ENCODE measurements around the gene NUBP2.

NUBP2 gene

GRCh38 chr16:1772908-1773702, 9.7 kb upstream of the NUBP2 start, which contains the start of gene MRPS34:
TSS of gene MRPS34 (minus strand) at chr16:1773134. CDS start at chr16:1773119, 15 bp downstream.
- DNase-seq, result peak; percentile 60

GRCh38 chr16:1773703-1774447, 8.9 kb upstream of the NUBP2 start:
- no peak for DNase-seq

DNA sequence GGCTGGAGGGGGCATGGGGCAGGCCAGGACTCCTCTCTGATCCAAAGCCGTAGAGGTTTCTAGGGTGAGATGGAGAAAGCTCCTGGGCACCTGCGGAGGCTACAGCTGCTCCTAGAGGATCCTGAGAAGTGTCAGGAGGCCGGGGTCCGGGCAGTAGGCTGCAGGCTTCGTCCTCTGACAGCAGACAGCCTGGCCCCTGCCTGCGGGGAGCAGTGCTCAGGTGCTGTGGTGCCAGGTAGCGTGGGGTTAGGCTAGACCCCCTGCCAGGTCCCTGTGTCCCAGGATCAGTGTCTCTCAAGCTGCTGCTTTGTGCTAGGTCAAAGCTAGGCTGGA, 8.3 kb upstream of the NUBP2 start:
- DNase-seq, result no peak

GRCh38 chr16:1775006-1775845, 7.5 kb upstream of the NUBP2 start:
- DNase-seq, result no peak

GRCh38 chr16:1775846-1776671, 6.7 kb upstream of the NUBP2 start:
- no peak for DNase-seq

- no peak for DNase-seq
Measured at GRCh38 chr16:1776672-1776955, 6.1 kb upstream of the NUBP2 start.

DNA sequence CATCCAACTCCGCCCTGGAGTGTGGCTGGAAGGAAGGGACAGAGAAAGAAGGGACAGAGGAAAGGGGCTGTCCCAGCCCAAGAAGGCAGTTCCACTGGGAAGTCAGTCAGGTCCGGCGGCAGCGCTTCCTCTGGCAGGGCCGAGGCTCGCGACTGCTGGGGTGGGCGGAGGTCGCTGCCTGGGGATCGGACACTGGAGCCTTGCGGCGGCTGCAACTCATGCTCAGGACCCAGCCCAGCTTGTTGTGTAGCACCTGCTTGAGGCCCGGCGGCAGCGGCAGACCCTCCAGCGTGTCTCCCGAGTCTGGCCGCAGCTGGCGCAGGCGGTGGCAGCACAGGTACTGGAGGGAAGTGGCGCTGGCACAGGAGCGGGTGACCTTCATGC, 5.8 kb upstream of the NUBP2 start:
- no peak for DNase-seq

DNA sequence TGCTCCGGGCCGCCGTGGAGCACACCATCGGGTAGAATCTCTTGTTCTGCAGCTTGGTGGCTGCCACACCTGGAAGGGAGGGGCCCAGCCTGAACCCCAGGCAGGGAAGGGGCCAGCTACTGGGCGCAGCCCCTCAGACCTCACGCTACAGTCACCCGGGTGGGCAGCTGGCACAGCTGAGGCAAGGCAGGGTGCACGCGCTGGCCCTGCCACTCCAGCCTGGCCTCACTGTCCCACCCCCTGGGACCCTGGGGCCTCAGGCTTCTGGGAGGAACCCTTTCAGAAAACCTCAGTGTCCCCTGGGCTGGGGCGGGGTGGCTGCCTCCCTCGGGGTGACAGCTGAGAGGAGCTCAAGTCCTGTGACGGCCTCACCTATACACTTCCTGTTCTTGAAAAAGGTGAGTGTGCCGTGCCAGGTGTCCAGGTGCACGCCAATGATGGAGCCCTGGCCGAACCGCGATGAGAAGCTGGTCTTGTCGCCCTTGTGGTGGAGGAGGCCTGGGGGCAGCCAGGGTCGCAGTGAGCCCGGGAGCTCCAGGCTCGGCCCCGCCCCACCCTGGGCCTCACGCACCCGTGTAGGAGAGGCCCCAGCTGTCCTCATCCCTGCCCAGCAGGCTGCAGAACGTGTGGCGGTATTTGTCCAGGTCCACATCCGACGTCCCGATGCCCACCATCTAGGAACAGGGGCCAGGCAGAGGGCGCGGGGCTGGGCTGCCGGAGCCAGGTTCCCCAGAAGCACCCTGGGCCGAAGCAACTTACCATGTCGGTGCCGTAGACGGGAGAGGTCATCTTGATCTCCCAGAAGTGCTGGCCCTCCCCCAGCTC, 5.2 kb upstream of the NUBP2 start:
- DNase-seq, result no peak

GRCh38 chr16:1778200-1779179, 4.3 kb upstream of the NUBP2 start:
- no peak for DNase-seq

DNA sequence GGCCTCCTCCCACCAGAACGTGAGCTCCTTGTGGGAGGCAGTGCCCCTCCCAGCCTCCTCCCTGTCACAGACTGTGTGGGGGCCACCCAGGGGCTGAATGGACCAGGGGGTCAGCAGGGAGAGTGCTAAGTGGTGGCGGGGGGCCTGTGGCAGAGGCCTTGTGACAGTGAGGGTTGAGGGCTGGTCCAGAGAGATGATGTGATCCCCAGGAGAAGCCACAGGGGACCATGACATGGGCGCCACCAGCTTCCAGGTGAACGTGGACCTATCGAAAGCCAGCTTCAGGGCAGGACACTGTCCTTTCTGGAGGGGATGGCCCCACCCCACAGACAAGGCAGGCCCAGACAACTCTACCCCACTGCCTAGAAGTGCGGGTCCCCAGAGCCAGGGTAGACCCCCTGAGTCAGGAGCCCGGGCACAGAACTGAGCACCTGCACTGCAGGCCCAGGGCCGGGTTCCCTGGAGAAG, 3.5 kb upstream of the NUBP2 start:
- DNase-seq, result no peak

GRCh38 chr16:1779741-1780676, 2.8 kb upstream of the NUBP2 start:
- no peak for DNase-seq

DNA sequence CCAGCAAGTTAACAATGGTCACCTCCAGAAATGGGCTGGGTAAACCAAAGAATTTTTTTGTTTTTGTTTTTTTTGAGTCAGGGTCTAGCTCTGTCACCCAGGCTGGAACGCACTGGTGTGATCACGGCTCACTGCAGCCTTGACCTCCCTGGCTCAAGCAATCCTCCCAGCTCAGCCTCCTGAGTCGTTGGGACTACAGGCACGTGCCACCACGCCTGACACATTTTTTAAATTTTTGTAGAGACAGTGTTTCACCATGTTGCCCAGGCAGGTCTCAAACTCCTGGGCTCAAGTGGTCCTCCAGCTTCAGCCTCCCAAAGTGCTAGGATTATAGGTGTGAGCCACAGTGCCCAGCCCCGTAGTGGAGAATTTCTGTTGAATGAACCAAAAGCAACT, 2.1 kb upstream of the NUBP2 start:
- DNase-seq, result no peak

- no peak for DNase-seq
Measured at GRCh38 chr16:1781254-1781653, 1.5 kb upstream of the NUBP2 start.

- no peak for DNase-seq
Measured at GRCh38 chr16:1781758-1782407, 877 bp upstream of the NUBP2 start.

DNA sequence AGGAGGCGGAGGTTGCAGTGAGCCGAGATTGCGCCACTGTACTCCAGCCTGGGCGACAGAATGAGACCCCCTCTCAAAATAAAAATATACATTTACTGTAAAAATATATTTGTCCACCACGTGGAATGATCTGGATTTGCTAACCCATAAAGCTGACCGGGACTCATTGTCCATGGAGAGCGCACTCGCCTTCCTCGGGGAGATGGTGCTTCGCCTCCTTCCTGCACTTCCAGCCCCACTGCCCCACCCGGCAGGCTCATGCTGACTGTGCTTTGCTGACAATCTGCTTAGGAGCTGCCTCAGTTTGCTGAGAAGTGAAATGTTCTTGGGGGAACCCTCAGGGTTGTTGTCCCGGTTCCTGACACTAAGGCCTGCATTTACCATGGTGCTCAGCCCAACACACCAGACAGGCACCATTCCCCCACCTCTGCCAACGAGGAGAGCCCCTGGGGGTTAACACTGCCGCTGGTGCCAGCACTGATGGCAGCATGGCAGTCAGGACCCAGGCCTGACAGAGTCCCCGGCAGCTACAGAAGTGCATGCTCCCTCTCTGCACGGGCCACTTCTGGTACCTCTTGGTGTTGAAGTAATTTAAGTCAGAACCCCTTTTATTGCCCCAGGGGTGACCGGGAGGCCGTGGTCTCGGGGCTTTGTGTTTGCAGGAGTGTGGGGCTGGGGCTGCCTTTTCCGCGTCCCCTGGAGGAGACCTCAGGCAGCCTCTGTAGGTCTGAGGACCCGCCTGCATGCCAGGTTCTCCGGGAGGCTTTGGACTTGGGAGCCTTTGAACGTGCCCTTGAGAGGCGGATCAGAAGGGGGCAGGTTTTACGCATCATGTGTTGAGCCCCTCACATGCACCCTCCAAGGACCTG, 2.5 kb downstream of the NUBP2 start:
- DNase-seq, result no peak

- no peak for DNase-seq
Measured at GRCh38 chr16:1785846-1786170, 3.0 kb downstream of the NUBP2 start.

GRCh38 chr16:1786242-1787055, 3.7 kb downstream of the NUBP2 start:
- DNase-seq, result no peak
